TTC549 (cell line): ENCODE data around the gene CPNE6.

Experiments
- FAIRE-seq: peaks from 2 replicates; lab custom pipeline; 2012; peaks lifted over from hg19 to GRCh38; lab: Jason Lieb, UNC

The CPNE6 gene

GRCh38 chr14:24106672-24107271 is 35.4 kb downstream of the CPNE6 start:
- no peak for FAIRE-seq

- no peak for FAIRE-seq
Observed at GRCh38 chr14:24108336-24108874, 37.0 kb downstream of the CPNE6 start.

GRCh38 chr14:24110060-24110459 is 38.7 kb downstream of the CPNE6 start:
- no peak for FAIRE-seq

GRCh38 chr14:24110523-24110922 is 39.2 kb downstream of the CPNE6 start:
- no peak for FAIRE-seq

- no peak for FAIRE-seq
Observed at GRCh38 chr14:24113379-24113800, 42.0 kb downstream of the CPNE6 start.

- no peak for FAIRE-seq
Observed at GRCh38 chr14:24113801-24114531, 42.6 kb downstream of the CPNE6 start.

- FAIRE-seq: peak; percentile 93
Observed at GRCh38 chr14:24114532-24115421, 43.4 kb downstream of the CPNE6 start, which contains the start of the genes DCAF11 and NRL. Gene DCAF11 (plus strand): TSS chr14:24114777. CDS start chr14:24115595, 818 bp downstream. Gene NRL (minus strand): TSS chr14:24114949. CDS start chr14:24082848, 32,101 bp downstream.

- no peak for FAIRE-seq
Observed at GRCh38 chr14:24115422-24116127, 44.2 kb downstream of the CPNE6 start.

- FAIRE-seq: no peak
Observed at GRCh38 chr14:24116128-24116814, 44.9 kb downstream of the CPNE6 start.

- no peak for FAIRE-seq
Observed at GRCh38 chr14:24117179-24117578, 45.8 kb downstream of the CPNE6 start.

- no peak for FAIRE-seq
Observed at GRCh38 chr14:24119691-24120090, 48.3 kb downstream of the CPNE6 start.

- no peak for FAIRE-seq
Observed at GRCh38 chr14:24121210-24121609, 49.8 kb downstream of the CPNE6 start.

GRCh38 chr14:24122416-24122815 is 51.1 kb downstream of the CPNE6 start:
- FAIRE-seq: no peak

- FAIRE-seq: no peak
Observed at GRCh38 chr14:24122898-24123297, 51.5 kb downstream of the CPNE6 start.

- no peak for FAIRE-seq
Observed at GRCh38 chr14:24123424-24124417, 52.4 kb downstream of the CPNE6 start.

- FAIRE-seq: no peak
Observed at GRCh38 chr14:24126939-24127338, 55.6 kb downstream of the CPNE6 start.

GRCh38 chr14:24127673-24128072 is 56.3 kb downstream of the CPNE6 start:
- no peak for FAIRE-seq
